Stimulated activated CD8-positive, alpha-beta memory T cell treated with anti-CD3 and anti-CD28 coated beads, Interleukin-2, amount 100 ng/mL, for 48 hours (primary cell): ENCODE data around the gene LRP4.
"Not testable (repeated sequence)": the region's sequence is repeated elsewhere in the genome, so short reads cannot be mapped to it uniquely, and the experiment has no call there.

Experiments used
- DNase-seq, 2 donors: peaks; one replicate each; pipeline ENCODE4 v3.0.0-alpha.2; 2020; ENCODE audit warnings: low read depth in 2 of 2

Gene LRP4

DNA sequence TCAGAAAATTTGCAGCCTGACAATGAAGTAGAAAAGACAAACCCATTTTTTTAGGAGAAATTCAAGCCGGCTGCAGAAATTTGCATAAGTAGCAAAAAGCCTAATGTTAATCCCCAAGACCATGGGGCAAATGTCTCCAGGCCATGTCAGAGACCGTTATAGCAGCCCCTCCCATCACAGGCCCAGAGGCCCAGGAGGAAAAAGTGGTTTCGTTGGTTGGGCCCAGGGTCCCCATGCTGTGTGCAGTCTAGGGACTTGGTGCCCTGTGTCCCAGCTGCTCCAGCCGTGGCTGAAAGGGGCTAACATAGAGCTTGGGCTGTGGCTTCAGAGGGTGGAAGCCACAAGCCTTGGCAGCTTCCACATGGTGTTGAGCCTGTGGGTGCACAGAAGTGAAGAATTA is 9.6 kb upstream of the LRP4 start:
- not testable (repeated sequence) for DNase-seq

DNA sequence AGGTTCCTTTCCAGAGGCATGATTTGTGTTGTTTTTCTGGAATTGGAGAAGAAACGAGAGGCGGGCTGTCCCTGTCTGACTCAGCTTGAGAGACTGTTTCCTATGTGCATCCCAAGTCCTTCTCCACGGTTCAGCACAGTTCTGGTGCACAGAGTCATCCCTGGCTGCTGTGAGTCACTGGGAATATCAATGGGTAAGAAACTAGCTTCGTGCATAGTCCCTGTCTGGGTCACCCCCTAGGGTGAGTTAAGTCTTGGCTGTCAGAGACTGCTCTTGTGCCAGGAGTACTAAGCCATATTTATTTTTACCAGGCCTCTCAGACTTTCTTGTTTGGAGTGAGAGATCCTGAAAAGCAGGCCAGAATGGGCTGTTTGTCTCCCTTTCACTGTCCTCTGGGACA is 2.4 kb upstream of the LRP4 start:
- DNase-seq: no peak

DNA sequence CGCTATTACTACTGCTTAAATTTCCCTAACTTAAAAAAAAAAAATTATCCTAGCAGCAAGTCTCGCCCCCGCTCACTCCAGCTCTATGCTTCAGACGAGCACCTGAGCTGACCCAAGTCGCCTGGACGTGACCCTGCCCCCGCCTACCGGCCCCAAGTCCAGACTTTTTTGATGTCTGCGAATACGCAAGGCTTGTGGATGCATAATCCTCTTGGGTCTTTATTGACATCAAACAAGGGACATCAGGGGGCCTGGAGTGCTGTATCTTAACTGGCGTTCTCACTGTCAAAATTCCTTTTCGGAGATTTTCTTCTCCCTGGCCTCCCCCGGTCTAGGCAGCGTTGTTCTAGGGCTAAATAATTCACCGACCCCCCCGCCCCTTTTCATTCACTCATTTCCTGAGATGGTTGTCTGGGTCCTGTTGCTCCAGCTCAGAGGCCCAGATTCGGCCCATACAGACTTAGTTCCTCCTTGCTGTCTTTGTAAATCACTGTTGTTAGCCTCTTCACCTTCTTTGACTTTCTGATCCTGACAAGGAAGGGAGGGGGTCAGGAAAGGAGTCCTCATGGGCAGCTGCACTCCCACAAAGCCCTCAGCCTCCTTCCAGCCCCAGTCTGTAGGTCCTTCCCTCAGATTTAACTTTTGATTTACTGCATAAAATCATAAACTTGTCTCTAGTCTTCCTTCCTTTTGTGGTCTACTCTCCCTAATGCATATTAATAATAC is 601 bp upstream of the LRP4 start:
- no peak for DNase-seq

DNA sequence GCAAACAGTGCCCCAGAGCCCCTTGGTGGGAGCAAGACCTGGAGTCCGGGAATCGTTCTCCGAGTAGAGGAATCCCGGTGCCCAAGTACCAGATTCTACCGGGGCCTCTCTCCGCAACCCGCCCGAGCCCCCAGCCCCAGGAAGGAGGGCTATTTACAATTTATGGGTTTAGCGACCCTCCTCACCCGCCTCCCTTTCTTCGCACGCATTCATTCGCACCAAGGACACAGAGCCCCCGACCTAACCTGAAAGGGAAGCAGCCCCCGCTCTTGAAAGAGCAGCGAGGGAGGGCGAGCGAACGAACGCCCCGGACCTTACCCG is 628 bp downstream of the LRP4 start:
- no peak for DNase-seq

DNA sequence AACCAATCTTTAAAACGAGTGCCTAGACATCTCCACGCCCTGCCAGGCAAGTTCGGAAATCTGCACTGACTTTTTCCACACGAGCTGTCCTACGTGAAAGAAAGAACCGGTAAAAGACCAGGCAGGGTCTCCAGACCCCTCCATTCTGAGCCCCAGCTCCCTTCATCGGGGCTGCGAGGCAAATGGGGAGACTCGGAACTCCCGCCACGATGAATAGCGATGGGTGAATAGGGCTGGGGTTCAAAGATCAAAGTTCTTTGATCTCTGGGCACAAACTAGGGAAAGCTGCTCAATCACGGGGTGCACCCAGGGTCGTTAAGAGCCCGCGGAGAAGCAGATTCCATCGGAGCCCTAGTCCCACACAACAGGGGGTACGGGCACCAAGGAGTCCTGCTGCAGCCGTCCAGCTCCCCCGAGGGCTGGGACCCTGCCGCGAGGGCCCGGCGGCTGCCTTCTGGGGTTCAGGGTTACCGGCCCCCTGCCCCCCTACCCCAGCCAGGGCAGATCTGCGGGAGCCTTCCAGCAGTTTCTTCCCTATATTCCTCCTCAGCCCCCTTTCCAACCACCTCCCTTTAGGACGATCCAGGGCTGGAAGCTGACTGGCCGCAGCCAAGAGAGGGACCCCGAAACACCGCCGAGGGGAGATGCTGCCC is 1.1 kb downstream of the LRP4 start:
- DNase-seq: no peak

DNA sequence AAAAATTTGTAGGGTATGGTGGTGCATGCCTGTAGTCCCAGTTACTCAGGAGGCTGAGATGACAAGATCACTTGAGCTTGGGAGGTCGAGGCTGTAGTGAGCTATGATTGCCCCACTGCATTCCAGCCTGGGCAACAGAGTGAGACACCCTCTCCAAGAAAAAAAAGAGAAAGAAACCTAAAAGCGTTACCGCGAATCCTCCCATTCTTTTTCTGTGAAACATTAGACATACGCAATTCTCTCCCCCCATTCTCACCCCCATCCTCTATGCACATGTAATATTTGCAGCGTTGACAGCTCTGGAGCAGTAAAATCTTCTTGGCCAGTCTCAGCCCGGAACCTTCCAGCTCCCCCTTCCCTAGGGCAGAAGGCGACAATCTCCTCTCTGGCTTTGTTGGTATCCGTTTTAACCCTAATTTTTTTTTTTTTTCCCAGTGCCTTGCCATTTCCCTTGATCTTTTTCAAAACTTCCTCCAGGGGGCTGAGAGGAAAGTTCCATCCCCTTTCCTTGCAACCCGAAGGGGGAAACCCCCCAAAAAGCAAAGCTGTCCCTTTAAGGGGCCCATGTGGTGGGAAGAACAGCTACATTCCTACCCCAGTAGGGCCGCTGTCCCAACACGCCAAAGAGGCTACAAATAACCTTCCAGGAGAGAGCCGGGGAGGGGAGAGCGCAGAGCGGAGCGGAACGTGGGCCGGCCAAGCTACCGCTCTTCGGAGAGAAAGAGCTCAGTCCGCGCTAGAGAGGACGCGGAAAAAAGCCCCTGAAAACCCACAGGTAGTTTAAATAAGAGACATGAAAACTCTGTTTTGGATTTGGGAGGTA is 1.9 kb downstream of the LRP4 start:
- no peak for DNase-seq

DNA sequence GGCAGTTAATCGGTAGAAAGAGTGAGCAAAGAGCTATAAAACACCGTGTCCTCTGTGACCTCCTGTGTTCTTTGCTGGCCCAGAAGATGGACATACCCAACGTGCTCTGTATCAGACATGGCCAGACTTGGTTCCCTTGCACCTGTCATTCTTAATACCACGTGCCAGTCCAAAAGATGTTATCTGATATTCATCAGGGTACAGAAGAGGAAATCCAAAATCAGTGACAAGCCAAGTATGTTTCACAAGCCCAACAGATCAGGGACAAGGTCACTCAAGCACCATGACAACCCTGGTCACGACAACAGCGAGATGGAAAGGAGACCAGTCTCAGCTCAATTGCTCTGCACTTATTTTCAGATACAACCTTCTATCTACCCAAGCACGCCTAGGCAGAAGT is 3.4 kb downstream of the LRP4 start:
- no peak for DNase-seq

DNA sequence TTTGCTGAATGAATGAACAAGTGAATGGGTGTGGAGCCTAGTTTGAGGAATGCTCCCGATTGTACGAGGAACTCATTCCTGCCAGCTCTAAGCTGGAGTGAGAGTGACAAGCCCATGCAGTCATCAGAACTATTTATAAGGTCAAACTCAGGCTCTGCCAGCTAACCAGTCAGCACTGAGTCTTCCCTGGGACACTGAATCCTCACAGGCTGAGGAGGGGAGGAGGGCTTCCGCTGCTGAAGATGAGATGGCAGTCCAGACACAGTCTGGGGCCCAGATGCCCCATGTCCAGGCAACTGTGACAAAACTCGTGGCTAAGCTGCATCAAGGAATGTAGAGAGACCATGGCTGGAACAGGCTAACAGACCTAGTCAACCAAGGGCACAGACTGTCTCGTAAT is 4.0 kb downstream of the LRP4 start:
- no peak for DNase-seq

DNA sequence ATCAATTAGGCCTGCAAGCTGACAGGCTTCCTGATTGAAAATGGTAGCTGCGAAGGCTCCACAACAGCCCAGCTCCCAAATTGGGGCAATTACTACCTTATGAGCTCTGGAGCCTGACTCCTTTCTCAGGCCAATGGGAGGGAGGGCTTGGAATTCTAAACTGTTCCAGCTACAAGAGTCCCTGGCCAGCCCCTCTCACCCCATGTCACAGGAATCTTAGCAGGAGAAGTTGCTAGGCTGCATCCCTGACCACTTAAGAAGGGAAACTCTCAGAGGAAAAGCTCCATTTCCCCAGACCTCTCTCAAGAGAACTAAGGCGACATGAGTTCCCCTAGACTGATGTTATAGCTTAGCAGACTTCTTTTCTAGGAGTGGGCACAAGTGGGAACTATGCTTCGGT is 4.9 kb downstream of the LRP4 start:
- no peak for DNase-seq

DNA sequence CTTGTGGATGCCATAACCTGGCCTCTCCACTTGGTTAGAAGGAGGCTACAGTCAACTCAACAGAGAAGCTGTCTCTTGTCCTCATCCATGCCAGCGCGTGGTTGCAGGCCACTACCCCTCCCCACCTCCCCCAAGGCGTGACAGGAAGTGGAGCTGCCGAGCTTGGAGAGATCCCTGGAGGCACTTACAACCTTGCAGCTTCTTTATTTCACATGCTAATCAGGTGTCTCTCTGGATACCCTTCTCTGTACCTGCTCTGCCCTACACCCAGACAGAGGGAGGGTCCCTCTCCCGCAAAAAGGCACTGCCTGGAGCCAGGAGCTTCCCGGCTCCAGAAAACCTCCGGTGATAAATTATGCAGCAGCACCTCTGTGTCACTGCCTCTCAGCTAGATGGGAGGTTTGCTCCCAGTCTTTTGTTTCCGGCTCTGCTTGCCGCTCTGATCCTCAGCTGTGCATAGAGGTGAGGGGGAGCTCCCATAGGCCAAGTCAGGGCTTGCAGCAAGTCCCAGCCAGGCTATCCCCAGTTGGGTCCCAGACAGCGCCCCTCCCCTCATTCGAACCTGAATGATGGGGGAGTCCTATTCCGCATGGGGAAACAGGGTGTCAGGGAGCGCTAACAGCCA is 5.7 kb downstream of the LRP4 start:
- no peak for DNase-seq

DNA sequence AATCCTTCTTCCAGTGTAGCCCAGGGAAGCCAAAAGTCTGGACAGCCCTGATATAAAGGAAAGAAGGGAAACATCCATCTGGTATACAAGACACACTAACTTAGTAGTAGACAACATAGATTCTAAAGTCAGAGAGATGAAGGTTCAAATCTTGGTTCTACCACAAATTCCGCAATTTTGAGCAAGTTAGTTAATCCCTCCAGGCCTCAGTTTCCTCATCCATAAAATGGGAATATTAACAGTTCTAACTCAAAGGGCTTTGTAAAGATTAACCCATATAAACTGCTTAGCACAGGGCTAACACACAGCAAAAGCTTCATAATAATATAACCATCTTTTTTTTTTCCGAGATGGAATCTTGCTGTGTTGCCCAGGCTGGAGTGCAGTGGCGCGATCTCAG is 10.7 kb downstream of the LRP4 start:
- no peak for DNase-seq

DNA sequence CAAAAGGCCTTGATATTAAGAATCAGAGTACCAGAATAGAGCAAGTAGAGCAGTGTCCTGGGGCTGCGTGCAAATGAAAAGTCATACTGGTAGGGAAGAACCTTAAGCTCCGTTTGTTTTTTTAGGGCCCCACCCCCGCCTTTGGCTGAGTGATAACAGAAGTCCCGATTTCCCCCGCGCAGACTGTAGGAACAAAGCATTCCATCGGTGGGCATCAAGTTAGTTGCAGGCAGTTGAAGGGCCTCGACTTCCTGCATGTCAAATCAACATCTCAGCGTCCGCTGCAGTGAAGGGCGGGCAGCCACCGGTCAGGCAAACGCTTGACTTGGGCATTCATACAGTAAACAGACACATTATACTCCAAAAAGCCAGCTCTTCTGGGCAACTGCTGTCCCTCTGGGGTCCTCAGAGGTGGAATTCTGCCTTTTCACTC is 11.7 kb downstream of the LRP4 start:
- no peak for DNase-seq

DNA sequence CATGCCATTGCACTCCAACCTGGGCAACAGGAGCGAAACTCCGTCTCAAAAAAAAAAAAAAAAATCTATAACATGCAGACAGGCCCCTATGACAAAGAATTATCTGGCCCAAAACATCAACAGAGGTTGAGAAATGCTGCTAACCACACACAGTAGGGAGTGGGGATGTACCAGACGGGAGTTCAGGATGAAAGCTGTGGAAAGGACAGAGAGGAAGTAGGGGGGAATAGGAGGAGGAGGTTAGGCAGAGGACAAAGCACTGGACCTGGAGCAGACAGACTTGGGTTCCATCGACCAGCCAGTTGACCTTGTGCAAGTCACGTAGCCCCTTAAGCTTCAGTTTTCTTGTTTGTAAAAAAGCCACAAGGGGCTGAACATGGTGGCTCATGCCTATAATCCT is 12.5 kb downstream of the LRP4 start:
- DNase-seq: no peak

DNA sequence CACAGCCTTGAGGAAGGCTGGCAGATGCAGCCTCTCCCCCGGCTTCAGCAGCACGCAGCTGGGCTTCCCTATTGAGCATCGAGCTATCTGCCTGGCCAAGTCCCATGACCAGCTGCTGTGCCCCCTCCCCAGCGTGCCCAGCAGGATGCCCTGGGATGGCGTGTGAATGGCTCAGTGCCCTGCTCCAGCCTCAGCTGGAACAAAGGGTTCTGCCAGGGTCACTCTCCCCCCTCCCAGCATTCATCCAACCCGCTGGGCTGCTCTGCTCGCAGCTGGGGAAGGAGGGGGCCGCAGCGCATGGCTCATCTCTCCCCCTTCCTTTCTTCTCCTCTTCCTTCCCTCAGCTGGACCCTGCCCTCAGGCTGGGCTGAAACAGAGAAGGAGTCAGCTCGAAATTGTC is 14.5 kb downstream of the LRP4 start:
- no peak for DNase-seq

DNA sequence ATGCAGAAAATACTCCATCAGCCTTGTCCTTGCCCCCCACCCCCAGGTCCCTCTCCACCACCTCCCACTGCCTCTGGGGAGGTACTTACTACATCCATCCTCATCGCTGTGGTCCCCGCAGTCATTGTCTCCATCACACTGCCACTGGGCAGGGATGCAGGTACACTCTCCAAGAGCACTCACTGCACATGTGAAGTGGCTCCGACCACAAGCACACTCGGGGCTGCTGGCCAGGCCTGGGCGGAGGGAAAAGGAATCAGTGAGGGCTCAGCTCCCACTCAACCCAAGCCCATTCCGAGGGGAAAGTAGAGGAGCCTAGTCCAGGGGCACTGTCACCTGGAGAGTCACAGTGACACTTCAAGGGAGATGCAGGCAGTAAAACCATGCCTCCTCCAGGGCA is 15.7 kb downstream of the LRP4 start:
- DNase-seq: no peak

DNA sequence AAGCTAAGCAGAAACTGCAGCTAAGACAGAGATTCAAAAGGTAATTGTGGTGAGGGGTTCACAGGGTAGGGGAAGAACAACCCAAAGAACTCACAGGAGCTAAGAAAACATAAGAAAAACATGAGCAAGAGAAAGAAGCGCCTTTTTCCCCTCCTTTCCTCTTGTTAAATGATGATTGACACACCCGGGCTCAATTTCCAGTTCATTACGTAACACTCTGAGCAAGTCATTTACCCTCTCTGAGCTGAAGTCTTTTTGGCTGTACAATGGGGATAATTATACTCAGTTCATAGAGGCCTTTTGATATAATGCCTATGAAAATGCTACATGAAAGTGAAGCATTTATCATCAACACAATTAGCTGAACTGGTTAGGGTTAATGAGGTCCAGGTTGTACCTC is 17.2 kb downstream of the LRP4 start:
- no peak for DNase-seq

DNA sequence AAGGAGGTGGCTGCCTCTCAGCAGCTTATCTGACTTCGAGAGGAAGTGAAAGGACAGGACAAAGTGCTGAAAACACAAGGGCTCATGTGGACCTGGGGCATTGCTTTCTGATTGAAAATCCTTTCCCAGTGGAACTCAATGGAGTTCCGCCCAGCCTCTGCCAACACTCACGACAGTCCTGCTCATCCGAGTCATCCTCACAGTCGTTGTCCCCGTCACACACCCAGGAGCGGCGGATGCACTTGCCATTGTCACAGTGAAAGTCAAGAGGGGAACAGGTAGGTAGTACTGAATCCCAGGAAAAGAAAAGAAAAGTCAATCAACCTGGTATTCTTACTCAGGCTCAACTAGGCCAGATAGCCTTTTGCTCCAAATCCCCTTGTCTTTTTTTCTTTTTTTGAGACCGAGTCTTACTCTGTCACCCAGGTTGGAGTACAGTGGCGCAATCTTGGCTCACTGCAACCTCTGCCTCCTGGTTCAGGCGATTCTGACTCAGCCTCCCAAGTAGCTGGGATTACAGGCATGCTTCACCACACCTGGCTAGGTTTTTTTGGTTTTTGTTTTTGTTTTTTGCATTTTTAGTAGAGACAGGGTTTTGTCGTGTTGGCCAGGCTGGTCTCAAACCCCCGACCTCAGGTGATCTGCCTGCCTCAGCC is 18.1 kb downstream of the LRP4 start:
- no peak for DNase-seq

DNA sequence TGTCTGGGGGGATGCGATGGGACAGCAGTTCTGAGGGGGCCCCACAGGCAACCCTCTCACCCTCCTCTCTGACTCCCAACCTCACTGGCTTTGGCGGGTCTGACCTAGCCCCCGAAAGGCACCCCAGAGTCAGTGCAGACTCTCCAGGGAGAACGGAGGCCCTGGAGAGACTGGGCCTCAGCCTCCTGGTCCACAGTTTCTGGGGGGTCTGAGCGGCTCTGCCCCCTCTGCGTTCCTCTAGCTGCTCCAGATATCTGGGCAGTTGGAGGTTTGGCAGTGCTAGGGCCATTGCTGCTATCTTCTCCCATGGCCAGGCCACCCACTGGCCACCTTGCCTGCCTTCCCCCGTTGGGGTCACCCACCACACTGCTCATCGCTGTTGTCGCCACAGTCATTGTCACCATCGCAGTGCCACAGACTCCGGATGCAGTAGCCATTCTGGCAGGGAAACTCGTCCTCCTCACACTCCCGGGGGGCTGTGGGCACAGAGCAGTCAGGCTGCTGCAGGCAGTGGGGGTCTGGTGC is 18.8 kb downstream of the LRP4 start:
- no peak for DNase-seq

DNA sequence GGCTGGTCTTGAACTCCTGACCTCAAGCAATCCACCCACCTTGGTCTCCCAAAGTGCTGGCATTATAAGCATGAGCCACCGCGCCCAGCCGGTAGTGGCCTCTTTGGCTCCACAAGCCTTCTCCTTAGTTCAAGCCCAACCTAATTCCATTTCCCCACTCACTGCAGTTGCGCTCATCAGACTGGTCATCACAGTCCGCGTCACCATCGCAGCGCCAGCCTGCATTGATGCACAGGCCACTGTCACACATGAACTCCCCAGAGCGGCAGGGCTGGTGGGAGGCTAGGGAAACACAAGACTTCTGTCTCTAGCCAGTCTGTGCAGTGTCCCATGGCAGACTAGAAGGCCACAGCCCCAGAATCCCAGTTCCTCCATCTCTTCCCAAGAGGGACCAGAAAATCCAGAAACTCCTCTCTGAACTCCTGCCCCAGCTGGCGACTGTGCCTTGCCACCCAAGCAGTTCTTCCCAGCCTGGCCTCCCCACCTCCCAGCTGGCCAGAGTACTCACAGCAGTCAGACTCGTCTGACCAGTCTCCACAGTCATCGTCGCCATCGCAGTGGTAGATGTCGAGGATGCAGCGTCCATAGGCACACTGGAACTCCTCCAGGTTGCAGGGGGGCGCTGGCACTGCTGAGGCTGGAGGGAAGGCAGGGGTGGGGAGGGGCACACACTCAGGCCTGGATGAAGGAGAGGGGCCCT is 19.8 kb downstream of the LRP4 start:
- no peak for DNase-seq

DNA sequence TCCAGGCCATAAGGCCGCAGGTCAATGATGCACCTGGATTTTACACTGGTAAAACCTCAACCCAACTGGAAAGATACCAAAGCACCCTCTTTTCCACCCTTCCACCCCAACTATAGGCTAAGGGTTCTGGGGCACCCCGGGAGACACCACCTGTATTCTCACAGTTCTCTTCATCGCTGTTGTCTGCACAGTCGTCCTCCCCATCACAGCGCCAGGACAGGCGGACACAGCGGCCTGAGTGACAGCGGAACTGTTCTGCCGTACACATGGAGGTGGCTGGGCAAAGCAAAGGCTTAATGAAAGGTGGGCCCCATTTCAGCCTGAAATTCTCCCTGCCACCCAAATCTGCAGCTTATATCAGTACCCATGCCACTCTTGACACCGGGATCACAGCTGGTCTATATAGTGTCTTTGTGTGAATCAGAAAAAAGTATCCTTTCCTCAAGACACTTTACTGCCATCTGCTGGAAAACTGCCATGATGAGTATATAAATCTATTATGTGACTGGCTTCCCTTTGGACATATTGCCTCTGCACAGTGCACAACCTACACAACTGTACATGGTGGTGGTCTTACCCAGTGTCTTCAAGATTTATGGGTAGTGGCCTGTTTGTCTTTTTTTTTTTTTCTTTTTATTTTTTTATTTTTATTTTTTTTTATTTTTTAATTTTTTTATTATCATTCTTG is 21.5 kb downstream of the LRP4 start:
- no peak for DNase-seq

DNA sequence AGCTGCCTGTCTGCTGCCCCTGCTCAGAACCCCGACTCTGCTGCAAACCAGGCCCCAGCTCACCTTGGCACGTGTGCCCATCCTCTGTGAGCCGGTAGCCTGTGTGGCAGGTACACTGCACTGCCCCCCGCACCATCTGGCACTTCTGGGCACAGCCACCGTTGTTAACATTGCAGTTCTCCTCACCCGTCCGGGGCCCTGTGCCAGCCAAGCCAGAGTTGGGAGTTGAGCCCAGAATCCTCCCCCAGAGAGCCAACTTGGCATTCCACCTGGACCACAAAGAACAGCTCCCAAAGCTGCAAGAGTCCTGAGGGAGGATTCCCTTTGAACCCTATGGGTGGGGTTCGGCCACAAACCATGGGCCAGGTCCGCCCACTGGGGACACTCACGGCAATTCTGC is 22.5 kb downstream of the LRP4 start:
- no peak for DNase-seq
